ENCODE measurements around the gene UGT1A7.

Gene UGT1A7

DNA sequence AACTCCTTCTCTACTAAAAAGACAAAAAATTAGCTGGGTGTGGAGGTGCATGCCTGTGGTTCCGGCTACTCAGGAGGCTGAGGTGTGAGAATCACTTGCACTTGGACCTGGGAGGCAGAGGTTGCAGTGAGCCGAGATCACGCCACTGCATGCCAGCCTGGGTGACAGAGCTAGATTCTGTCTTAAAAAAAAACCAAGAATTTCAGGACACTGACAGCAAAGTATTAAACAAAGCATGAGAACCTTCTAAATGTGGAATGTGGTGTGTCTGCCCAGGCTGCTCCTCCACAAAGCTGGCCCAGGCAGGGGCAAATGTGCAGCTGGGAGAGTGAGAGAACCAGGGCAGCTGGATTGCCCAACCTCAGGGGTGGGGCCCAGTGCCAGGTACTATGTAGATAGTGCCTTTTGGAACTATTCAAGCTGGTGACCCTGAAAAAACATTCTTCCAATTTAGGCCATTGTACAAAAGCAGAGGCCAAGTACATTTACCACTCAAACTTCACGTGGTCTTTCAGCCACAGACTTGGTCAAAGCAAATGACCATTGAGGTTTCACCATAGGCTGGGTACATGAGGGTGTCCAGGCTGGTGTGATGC lies 24.3 kb downstream of the UGT1A7 start:
- H3K4me3 ChIP-seq (ENCODE audit: insufficient read depth, low read length, poor library complexity, severe bottlenecking) = no peak overlapping the region
- H3K79me2 ChIP-seq (ENCODE audit: insufficient read depth, low read length) = no peaks in the 10 kb centered on the region
- H2AFZ ChIP-seq (ENCODE audit: low read depth, low read length, severe bottlenecking) = no peak overlapping the region
- H3K27me3 ChIP-seq (ENCODE audit: low read length) = no peaks in the 10 kb centered on the region
- H3K9ac ChIP-seq (ENCODE audit: low read length) = no peak overlapping the region
- H3K9me3 ChIP-seq (ENCODE audit: insufficient read depth, low read length) = no peaks in the 10 kb centered on the region
- H3K4me2 ChIP-seq (ENCODE audit: low read depth, low read length, poor library complexity, severe bottlenecking) = no peak overlapping the region
- no peaks in the 10 kb centered on the region for H3F3A ChIP-seq (ENCODE audit: insufficient read depth)
- no peaks in the 10 kb centered on the region for H3K36me3 ChIP-seq (ENCODE audit: low read length)
- H4K20me1 ChIP-seq (ENCODE audit: low read depth, low read length) = no peaks in the 10 kb centered on the region
- no peak overlapping the region for H3K27ac ChIP-seq (ENCODE audit: low read depth, low read length)
- TF ChIP-seq, protein P1, sequence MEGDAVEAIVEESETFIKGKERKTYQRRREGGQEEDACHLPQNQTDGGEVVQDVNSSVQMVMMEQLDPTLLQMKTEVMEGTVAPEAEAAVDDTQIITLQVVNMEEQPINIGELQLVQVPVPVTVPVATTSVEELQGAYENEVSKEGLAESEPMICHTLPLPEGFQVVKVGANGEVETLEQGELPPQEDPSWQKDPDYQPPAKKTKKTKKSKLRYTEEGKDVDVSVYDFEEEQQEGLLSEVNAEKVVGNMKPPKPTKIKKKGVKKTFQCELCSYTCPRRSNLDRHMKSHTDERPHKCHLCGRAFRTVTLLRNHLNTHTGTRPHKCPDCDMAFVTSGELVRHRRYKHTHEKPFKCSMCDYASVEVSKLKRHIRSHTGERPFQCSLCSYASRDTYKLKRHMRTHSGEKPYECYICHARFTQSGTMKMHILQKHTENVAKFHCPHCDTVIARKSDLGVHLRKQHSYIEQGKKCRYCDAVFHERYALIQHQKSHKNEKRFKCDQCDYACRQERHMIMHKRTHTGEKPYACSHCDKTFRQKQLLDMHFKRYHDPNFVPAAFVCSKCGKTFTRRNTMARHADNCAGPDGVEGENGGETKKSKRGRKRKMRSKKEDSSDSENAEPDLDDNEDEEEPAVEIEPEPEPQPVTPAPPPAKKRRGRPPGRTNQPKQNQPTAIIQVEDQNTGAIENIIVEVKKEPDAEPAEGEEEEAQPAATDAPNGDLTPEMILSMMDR (IDR thresholded peaks at IDR 0.05; ENCODE audit: insufficient read depth, low read length, poor library complexity, severe bottlenecking) = no peak
- TF ChIP-seq EZH2phosphoT487 (conservative IDR thresholded peaks at IDR 0.05; ENCODE audit: low read length) = no peak
- H3K9me2 ChIP-seq (replicated peaks; ENCODE audit: insufficient read depth, low read length) = no peaks in the 10 kb centered on the region

DNA sequence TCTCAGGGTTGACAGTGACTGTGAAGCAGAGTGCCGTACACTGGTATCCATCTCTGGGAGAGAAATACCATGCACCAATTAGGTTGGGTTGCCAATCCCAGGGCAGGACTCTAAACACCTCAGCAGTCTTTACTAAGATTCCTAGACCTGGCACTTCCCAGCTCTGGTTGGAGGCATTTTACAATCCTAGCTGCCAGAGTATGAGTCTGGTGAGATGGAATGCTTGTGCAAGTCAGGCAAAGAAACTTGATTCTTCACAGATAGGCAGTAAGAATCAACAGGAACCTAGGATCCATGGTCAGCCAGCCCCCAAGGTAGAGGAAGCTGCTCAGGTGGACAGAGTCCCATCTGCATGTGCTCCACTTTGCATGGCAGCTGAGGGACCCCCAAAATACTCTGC lies 25.0 kb downstream of the UGT1A7 start:
- Histone ChIP-seq H3K27me3 (ENCODE audit: low read length) (no peaks in the 10 kb centered on the region), H3K4me2 (ENCODE audit: low read depth, low read length, poor library complexity, severe bottlenecking) (no peak overlapping the region), H4K20me1 (ENCODE audit: low read depth, low read length) (no peaks in the 10 kb centered on the region), H3K9me2 (replicated peaks; ENCODE audit: insufficient read depth, low read length) (no peaks in the 10 kb centered on the region), H3K9me3 (ENCODE audit: insufficient read depth, low read length) (no peaks in the 10 kb centered on the region), H3F3A (ENCODE audit: insufficient read depth) (no peaks in the 10 kb centered on the region), H2AFZ (ENCODE audit: low read depth, low read length, severe bottlenecking) (no peak overlapping the region), H3K36me3 (ENCODE audit: low read length) (no peaks in the 10 kb centered on the region), H3K79me2 (ENCODE audit: insufficient read depth, low read length) (no peaks in the 10 kb centered on the region), H3K9ac (ENCODE audit: low read length) (no peak overlapping the region), H3K27ac (ENCODE audit: low read depth, low read length) (no peak overlapping the region), H3K4me3 (ENCODE audit: insufficient read depth, low read length, poor library complexity, severe bottlenecking) (no peak overlapping the region)
- TF ChIP-seq, protein P1 (IDR thresholded peaks at IDR 0.05; ENCODE audit: insufficient read depth, low read length, poor library complexity, severe bottlenecking) = no peak
- TF ChIP-seq EZH2phosphoT487 (conservative IDR thresholded peaks at IDR 0.05; ENCODE audit: low read length) = no peak

DNA sequence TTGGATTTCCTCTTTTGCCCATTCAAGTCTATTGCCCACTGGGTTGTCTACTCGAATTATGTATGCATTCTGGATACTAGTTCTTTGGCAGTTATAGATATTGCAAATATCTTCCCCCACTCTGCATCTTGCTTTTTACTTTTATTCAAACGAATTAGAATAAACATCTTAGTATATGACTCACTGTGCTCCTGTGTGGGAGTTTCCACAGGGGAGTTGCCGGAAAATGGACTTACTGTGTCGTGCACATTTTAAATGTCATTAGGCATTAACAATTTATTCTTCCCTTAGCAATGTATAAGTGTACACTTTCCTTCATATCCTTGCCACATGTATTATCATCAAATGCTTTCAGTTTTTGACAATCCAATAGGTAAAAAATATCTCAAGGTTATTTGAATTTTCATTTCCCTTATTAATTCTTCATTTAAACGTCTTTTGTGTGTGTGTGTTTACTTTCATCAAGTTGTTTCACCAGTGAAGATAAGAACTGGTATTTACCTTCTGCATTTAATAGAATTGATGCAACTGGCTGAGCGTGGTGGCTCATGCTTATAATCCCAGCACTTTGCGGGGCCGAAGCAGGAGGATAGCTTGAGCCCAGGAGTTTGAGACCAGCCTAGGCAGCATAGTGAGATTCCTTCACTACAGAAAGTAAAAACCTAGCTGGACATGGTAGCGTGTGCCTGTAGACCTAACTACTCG lies 26.4 kb downstream of the UGT1A7 start:
- H3K9ac ChIP-seq (ENCODE audit: low read length) = no peak overlapping the region
- H3K36me3 ChIP-seq (ENCODE audit: low read length) = no peaks in the 10 kb centered on the region
- H3K27ac ChIP-seq (ENCODE audit: low read depth, low read length) = no peak overlapping the region
- no peaks in the 10 kb centered on the region for H3K9me2 ChIP-seq (replicated peaks; ENCODE audit: insufficient read depth, low read length)
- H4K20me1 ChIP-seq (ENCODE audit: low read depth, low read length) = no peaks in the 10 kb centered on the region
- H3K27me3 ChIP-seq (ENCODE audit: low read length) = no peaks in the 10 kb centered on the region
- H3F3A ChIP-seq (ENCODE audit: insufficient read depth) = no peaks in the 10 kb centered on the region
- TF ChIP-seq, protein P1 (IDR thresholded peaks at IDR 0.05; ENCODE audit: insufficient read depth, low read length, poor library complexity, severe bottlenecking) = no peak
- TF ChIP-seq EZH2phosphoT487 (conservative IDR thresholded peaks at IDR 0.05; ENCODE audit: low read length) = no peak
- H2AFZ ChIP-seq (ENCODE audit: low read depth, low read length, severe bottlenecking) = no peak overlapping the region
- H3K4me3 ChIP-seq (ENCODE audit: insufficient read depth, low read length, poor library complexity, severe bottlenecking) = no peak overlapping the region
- H3K4me2 ChIP-seq (ENCODE audit: low read depth, low read length, poor library complexity, severe bottlenecking) = no peak overlapping the region
- no peaks in the 10 kb centered on the region for H3K79me2 ChIP-seq (ENCODE audit: insufficient read depth, low read length)
- no peaks in the 10 kb centered on the region for H3K9me3 ChIP-seq (ENCODE audit: insufficient read depth, low read length)
